Subcutaneous abdominal adipose tissue (tissue), 5 donors: Measurements from ENCODE around the gene HPCAL1.
"Not testable (repeated sequence)": the region's sequence is repeated elsewhere in the genome, so short reads cannot be mapped to it uniquely, and the experiment has no call there.

Experiments used
- H3K27ac ChIP-seq: one replicate; pipeline ENCODE4 v1.7.0; 2013; ENCODE audit warnings: low read depth, mild to moderate bottlenecking, inconsistent platforms, low read length, moderate library complexity
- H3K27me3 ChIP-seq, 5 donors: one replicate each; pipeline ENCODE4 v1.7.0; 2013; ENCODE audit warnings: low read length in 5 of 5, inconsistent platforms in 1 of 5; ENCODE audit not compliant: control insufficient read depth in 5 of 5, insufficient read depth in 4 of 5
- H3K36me3 ChIP-seq, 5 donors: one replicate each; pipeline ENCODE4 v1.7.0; 2013; ENCODE audit warnings: low read length in 5 of 5; ENCODE audit not compliant: control insufficient read depth in 5 of 5, insufficient read depth in 5 of 5
- H3K4me1 ChIP-seq, 5 donors: one replicate each; pipeline ENCODE4 v1.7.0; 2013; ENCODE audit warnings: low read length in 5 of 5, mild to moderate bottlenecking in 3 of 5, moderate library complexity in 1 of 5; ENCODE audit not compliant: control insufficient read depth in 5 of 5, insufficient read depth in 5 of 5
- H3K4me3 ChIP-seq, 5 donors: one replicate each; pipeline ENCODE4 v1.7.0; 2013; ENCODE audit warnings: low read length in 5 of 5, low read depth in 1 of 5
- H3K9ac ChIP-seq, 5 donors: one replicate each; pipeline ENCODE4 v1.7.0; 2013; ENCODE audit warnings: low read length in 5 of 5, mild to moderate bottlenecking in 4 of 5, moderate library complexity in 3 of 5
- H3K9me3 ChIP-seq, 5 donors: one replicate each; pipeline ENCODE4 v1.7.0; 2013; ENCODE audit warnings: low read length in 5 of 5; ENCODE audit not compliant: control insufficient read depth in 5 of 5
- donor health status: healthy.
- donor health status: healthy.
- donor health status: healthy.
- donor health status: healthy.
- donor health status: healthy.

Gene HPCAL1

GRCh38 chr2:10448576-10449485 is 146.1 kb downstream of the HPCAL1 start:
- no peaks in the 10 kb centered on the region for H3K27me3 ChIP-seq
- H3K36me3 ChIP-seq: peaks cover 3 to 10% (median 9%) of the 10 kb centered on the region in 5 donors
- H3K27ac ChIP-seq: peak overlapping the region; percentile 60
- no peaks in the 10 kb centered on the region for H3K9me3 ChIP-seq
- peak overlapping the region in 4 of 5 donors; percentile 53 to 92 (median 84) for H3K9ac ChIP-seq
- H3K4me1 ChIP-seq: peaks cover 0 to 32% (median 27%) of the 10 kb centered on the region in 5 donors
- peak overlapping the region; percentile 70 to 86 (median 72) for H3K4me3 ChIP-seq

- Histone ChIP-seq H3K4me1 (peaks cover 0 to 32% (median 30%) of the 10 kb centered on the region in 5 donors), H3K36me3 (peaks cover 0 to 4% (median 3%) of the 10 kb centered on the region in 5 donors), H3K9me3 (no peaks in the 10 kb centered on the region), H3K4me3 (peak overlapping the region in 4 of 5 donors; percentile 70 to 86 (median 72)), H3K9ac (peak overlapping the region in 3 of 5 donors; percentile 53 to 89 (median 80)), H3K27me3 (no peaks in the 10 kb centered on the region), H3K27ac (no peak overlapping the region)
These were observed 146.8 kb downstream of the HPCAL1 start for GRCh38 chr2:10449486-10449831.

- Histone ChIP-seq H3K36me3 (no peaks in the 10 kb centered on the region), H3K9ac (no peak overlapping the region), H3K27me3 (no peaks in the 10 kb centered on the region), H3K4me1 (peaks cover 0 to 37% (median 30%) of the 10 kb centered on the region in 5 donors), H3K27ac (no peak overlapping the region), H3K9me3 (no peaks in the 10 kb centered on the region), H3K4me3 (peak overlapping the region in 1 of 5 donors; percentile 13)
These were observed 147.4 kb downstream of the HPCAL1 start for GRCh38 chr2:10449838-10450691.

- Histone ChIP-seq H3K9ac (no peak overlapping the region), H3K4me1 (peaks cover 0 to 38% (median 30%) of the 10 kb centered on the region in 5 donors), H3K36me3 (no peaks in the 10 kb centered on the region), H3K27me3 (no peaks in the 10 kb centered on the region), H3K9me3 (no peaks in the 10 kb centered on the region), H3K27ac (no peak overlapping the region), H3K4me3 (no peak overlapping the region)
These were observed 149.1 kb downstream of the HPCAL1 start for GRCh38 chr2:10451819-10452218.

DNA sequence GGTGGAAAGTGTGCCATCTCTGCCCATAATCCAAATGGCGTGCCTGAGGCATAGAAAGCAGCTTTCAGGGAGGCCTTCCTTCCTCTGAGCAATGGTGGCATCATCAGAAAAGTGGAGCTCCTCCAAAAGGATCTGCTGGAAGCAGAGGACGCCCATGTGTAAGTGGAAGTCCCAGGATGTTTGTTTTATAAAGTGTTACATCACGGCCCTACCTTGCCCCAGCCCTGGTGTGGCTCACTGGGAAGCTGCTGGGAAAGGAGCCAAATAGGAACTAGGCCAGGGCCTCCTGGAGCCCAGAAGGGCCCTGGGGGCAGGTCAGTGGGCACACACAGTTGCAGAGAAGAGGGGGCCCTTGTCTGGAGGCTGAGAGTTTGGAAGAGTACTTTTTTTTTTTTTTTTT is 149.6 kb downstream of the HPCAL1 start:
- H3K9me3 ChIP-seq: no peaks in the 10 kb centered on the region
- peaks cover 0 to 33% (median 28%) of the 10 kb centered on the region in 5 donors for H3K4me1 ChIP-seq
- H3K27me3 ChIP-seq: no peaks in the 10 kb centered on the region
- H3K27ac ChIP-seq: no peak overlapping the region
- no peaks in the 10 kb centered on the region for H3K36me3 ChIP-seq
- no peak overlapping the region for H3K4me3 ChIP-seq
- no peak overlapping the region for H3K9ac ChIP-seq

DNA sequence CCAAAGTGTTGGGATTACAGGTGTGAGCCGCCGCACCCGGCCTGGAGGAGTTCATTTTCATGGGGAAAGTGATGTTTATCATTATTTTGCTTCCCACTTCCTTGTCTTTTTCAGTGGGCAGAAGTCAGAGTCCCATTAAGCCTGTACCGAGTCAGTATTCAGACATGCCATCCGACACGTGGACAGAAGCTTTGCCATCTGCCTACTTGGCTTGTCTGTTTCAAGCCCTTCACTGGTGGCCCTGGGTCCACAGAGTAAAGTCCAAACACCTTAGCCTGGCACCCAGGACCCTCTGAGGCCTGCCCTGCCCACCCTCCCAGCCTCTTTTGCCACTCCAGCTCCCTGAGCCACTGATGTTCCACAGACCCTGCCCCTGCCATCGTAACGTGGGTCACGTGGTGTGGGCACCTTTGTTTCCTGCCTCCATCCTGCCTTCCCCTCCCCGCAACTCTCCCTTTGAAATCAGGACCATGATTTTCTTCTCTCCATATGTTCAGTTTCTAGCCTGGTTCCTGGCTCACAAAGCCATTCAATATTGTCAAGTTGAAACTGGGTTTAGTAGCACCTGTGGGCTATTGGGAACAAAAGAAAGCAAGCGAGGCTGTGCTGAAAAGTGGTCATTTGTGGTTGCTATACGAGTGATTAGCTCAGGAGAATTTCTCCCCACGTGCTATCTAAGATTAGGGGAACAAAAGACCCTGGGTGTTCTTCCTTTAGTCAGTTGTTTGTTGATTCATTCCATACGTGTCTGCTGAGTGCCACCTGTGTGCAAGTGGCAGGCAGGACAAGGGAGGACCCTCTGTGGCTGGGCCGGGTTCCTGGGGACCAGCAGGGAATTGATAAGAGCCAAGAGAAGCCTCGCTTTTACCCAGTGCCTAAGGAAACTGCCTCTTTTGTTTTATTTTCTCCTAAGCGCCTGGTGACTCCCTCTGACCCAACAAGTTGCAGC is 150.5 kb downstream of the HPCAL1 start:
- no peaks in the 10 kb centered on the region for H3K9me3 ChIP-seq
- H3K4me1 ChIP-seq: peaks cover 0 to 32% (median 30%) of the 10 kb centered on the region in 5 donors
- no peaks in the 10 kb centered on the region for H3K36me3 ChIP-seq
- H3K27ac ChIP-seq: no peak overlapping the region
- no peak overlapping the region for H3K4me3 ChIP-seq
- H3K27me3 ChIP-seq: no peaks in the 10 kb centered on the region
- H3K9ac ChIP-seq: no peak overlapping the region

DNA sequence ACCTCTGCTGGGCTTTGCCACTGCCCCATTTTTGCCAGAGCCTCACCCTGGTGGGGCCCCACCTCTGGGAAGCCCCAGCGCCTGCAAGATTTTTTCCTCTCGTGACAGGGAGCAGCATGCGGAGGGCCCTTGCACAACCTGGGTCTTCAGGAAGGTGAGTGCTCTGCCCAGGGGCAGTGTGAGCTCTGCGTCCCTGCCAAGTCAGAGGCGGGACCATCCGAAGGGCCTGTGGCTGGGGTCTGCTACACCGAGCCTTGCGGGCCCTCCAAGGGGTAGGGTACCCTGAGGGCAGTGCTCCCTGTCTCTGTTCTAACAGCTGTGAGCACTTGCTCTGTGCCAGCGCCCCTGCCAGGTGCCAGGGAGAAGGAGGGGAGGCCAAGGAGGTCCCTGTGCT is 151.2 kb downstream of the HPCAL1 start:
- H3K27ac ChIP-seq: no peak overlapping the region
- no peak overlapping the region for H3K9ac ChIP-seq
- no peaks in the 10 kb centered on the region for H3K36me3 ChIP-seq
- no peaks in the 10 kb centered on the region for H3K27me3 ChIP-seq
- H3K4me1 ChIP-seq: peaks cover 0 to 29% (median 27%) of the 10 kb centered on the region in 5 donors
- no peaks in the 10 kb centered on the region for H3K9me3 ChIP-seq
- no peak overlapping the region for H3K4me3 ChIP-seq

DNA sequence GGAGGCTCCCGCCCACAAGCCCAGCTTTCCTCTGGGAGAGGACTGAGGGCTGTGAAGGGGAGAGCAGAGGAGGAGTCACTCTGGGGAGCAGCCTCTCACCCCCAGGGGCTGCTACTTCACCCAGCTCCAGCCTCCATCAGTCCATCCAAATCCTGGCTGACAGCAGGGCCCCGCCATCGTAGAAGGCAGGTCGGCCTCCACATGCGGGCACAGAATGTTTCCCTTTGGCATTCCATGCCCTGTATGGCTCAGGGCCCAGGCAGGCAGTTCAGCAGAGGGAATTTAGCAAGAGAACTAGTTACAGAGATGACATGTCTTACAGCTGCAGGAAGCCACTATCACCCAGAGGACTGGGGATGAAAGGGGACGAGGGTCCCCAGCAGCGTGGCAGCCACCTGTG is 151.8 kb downstream of the HPCAL1 start:
- H3K9me3 ChIP-seq: no peaks in the 10 kb centered on the region
- H3K4me1 ChIP-seq: peaks cover 0 to 23% (median 21%) of the 10 kb centered on the region in 5 donors
- no peaks in the 10 kb centered on the region for H3K27me3 ChIP-seq
- no peak overlapping the region for H3K27ac ChIP-seq
- no peaks in the 10 kb centered on the region for H3K36me3 ChIP-seq
- no peak overlapping the region for H3K9ac ChIP-seq
- H3K4me3 ChIP-seq: no peak overlapping the region

- not testable (repeated sequence) for H3K4me3 ChIP-seq, H3K36me3 ChIP-seq, H3K9me3 ChIP-seq, H3K27ac ChIP-seq, H3K27me3 ChIP-seq, H3K9ac ChIP-seq
- peaks cover 0 to 16% (median 11%) of the 10 kb centered on the region in 5 donors for H3K4me1 ChIP-seq
These were observed 154.5 kb downstream of the HPCAL1 start for GRCh38 chr2:10457195-10457594.
